ENCODE data around the gene CES4A.

GRCh38 chr16:67014634-67015312 lies 26.4 kb downstream of the CES4A start:
- TF ChIP-seq POLR2A (IDR thresholded peaks at IDR 0.05) (no peak), CTCF (IDR thresholded peaks at IDR 0.05) (no peak), POLR2AphosphoS5 (IDR thresholded peaks at IDR 0.05) (no peak)
